IMR-90 (cell line): ENCODE results near the gene SCTR.

Source experiments
- BHLHE40 ChIP-seq: fragments of 150-350 bp; IDR thresholded peaks from 2 replicates; pipeline ENCODE4 v1.6.1; 2016; ENCODE audit warnings: mild to moderate bottlenecking, low read depth, low read length
- CEBPB ChIP-seq: IDR thresholded peaks from 2 replicates; pipeline ENCODE4 v1.6.1; 2012; ENCODE audit warnings: low read depth, low read length, improper control_type of control experiment
- CTCF ChIP-seq: conservative IDR thresholded peaks from 2 replicates; pipeline ENCODE4 v1.5.1; 2012; ENCODE audit warnings: mild to moderate bottlenecking, low read depth, low read length, improper control_type of control experiment
- FOS ChIP-seq: fragments of 150-350 bp; IDR thresholded peaks from 2 replicates; pipeline ENCODE4 v1.6.1; 2016; ENCODE audit warnings: low read depth, low read length
- MAFK ChIP-seq: IDR thresholded peaks from 2 replicates; pipeline ENCODE4 v1.6.1; 2012; ENCODE audit warnings: low read depth, low read length, improper control_type of control experiment
- MAZ ChIP-seq: IDR thresholded peaks from 2 replicates; pipeline ENCODE4 v1.6.1; 2012; ENCODE audit warnings: low read depth, mild to moderate bottlenecking, low read length, improper control_type of control experiment, moderate library complexity, borderline replicate concordance
- MXI1 ChIP-seq: IDR thresholded peaks from 2 replicates; pipeline ENCODE4 v1.6.1; 2012; ENCODE audit warnings: low read depth, mild to moderate bottlenecking, low read length, moderate library complexity, borderline replicate concordance
- POLR2A ChIP-seq: IDR thresholded peaks from 2 replicates; pipeline ENCODE4 v1.6.1; 2012; ENCODE audit warnings: mild to moderate bottlenecking, low read depth, low read length
- RAD21 ChIP-seq: IDR thresholded peaks from 2 replicates; pipeline ENCODE4 v1.6.1; 2012; ENCODE audit warnings: low read length, improper control_type of control experiment
- RCOR1 ChIP-seq: IDR thresholded peaks from 2 replicates; pipeline ENCODE4 v1.6.1; 2012; ENCODE audit warnings: mild to moderate bottlenecking, low read length, improper control_type of control experiment; ENCODE audit not compliant: insufficient replicate concordance
- RFX5 ChIP-seq: IDR thresholded peaks from 2 replicates; pipeline ENCODE4 v1.8.0; 2012; ENCODE audit warnings: low read depth, mild to moderate bottlenecking, low read length, moderate library complexity
- SMC3 ChIP-seq: fragments of 150-350 bp; IDR thresholded peaks from 2 replicates; pipeline ENCODE4 v1.6.1; 2016; ENCODE audit warnings: low read depth, mild to moderate bottlenecking, antibody characterized with exemption, low read length, moderate library complexity
- USF2 ChIP-seq: fragments of 150-350 bp; IDR thresholded peaks from 2 replicates; pipeline ENCODE4 v1.6.1; 2017; ENCODE audit warnings: mild to moderate bottlenecking, antibody characterized with exemption, low read length, low read depth
- TF ChIP-seq, protein P1 (sequence below): fragments of 150-350 bp; IDR thresholded peaks from 2 replicates; pipeline ENCODE4 v1.6.1; 2016; ENCODE audit warnings: low read depth, mild to moderate bottlenecking, low read length, moderate library complexity, borderline replicate concordance

- no peak for TF ChIP-seq CTCF
- TF ChIP-seq MAFK, result no peak
- no peak for TF ChIP-seq BHLHE40
- no peak for TF ChIP-seq POLR2A
- TF ChIP-seq, protein P1, sequence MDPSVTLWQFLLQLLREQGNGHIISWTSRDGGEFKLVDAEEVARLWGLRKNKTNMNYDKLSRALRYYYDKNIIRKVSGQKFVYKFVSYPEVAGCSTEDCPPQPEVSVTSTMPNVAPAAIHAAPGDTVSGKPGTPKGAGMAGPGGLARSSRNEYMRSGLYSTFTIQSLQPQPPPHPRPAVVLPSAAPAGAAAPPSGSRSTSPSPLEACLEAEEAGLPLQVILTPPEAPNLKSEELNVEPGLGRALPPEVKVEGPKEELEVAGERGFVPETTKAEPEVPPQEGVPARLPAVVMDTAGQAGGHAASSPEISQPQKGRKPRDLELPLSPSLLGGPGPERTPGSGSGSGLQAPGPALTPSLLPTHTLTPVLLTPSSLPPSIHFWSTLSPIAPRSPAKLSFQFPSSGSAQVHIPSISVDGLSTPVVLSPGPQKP, result no peak
- TF ChIP-seq USF2, result no peak
- TF ChIP-seq RAD21, result no peak
- no peak for TF ChIP-seq FOS
- no peak for TF ChIP-seq SMC3
- no peak for TF ChIP-seq RFX5
- TF ChIP-seq CEBPB, result no peak
- TF ChIP-seq MXI1, result no peak
- no peak for TF ChIP-seq RCOR1
- TF ChIP-seq MAZ, result no peak
Measured at GRCh38 chr2:119455066-119455718, 69.1 kb downstream of the SCTR start.
